ENCODE results near the gene FIBP. TPM values are rescaled to one million over a fixed set of nuclear protein-coding genes. Genes with fewer than 3 reads are reported as not detected.
A peak's percentile ranks its signal among the peaks of the same experiment; 100 is the strongest.

The FIBP gene
- total and polyA plus RNA-seq, 10 of the 15 experiments (the other 5 are each of a cell fraction or from before 2014, with no cell fraction given) = 65.1 to 182 (median 94.6) TPM

DNA sequence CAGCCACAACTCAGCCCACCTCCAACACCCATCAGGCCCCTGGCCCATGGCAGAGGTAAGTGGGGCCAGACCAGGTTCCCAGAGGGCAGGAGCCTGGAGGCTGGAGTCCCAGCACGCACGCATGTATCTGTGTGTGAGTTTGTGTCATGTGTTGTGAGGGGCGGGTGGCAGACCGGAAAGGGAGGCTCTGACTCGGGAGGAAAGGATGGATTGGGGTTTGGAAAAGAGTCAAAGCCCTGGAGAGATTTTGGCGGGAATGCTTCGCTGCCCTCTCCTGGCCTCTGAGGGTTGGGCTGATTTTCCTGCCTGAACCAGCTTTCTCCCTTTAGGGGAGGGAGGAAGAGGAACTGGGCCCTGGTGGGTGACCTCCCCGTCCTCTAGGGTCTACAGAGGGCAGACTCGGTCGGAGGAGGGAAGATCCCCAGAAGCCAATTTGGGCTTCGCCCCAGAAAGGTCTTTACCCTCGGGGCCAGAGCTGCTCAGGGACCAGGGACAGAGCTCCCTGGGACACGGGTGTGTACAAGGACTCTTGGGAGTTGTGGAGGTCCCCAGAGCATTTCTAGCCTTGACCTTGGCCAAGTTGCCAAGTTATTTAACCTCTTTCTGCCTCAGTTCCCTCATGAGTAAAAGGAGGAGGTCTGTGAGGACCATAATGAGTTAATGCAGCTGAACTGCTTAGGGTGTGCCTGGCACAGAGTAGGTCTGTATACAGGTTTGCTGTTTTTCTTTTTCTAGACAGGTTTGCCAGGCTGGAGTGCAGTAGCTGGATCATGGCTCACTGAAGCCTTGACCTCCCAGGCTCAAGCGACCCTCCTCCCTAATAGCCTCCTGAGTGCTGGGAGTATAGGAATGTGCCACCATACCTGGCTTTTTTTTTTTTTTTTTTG lies 23.7 kb upstream of the FIBP start (continued):
- TF ChIP-seq, protein P1, sequence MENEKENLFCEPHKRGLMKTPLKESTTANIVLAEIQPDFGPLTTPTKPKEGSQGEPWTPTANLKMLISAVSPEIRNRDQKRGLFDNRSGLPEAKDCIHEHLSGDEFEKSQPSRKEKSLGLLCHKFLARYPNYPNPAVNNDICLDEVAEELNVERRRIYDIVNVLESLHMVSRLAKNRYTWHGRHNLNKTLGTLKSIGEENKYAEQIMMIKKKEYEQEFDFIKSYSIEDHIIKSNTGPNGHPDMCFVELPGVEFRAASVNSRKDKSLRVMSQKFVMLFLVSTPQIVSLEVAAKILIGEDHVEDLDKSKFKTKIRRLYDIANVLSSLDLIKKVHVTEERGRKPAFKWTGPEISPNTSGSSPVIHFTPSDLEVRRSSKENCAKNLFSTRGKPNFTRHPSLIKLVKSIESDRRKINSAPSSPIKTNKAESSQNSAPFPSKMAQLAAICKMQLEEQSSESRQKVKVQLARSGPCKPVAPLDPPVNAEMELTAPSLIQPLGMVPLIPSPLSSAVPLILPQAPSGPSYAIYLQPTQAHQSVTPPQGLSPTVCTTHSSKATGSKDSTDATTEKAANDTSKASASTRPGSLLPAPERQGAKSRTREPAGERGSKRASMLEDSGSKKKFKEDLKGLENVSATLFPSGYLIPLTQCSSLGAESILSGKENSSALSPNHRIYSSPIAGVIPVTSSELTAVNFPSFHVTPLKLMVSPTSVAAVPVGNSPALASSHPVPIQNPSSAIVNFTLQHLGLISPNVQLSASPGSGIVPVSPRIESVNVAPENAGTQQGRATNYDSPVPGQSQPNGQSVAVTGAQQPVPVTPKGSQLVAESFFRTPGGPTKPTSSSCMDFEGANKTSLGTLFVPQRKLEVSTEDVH (IDR thresholded peaks at IDR 0.05; ENCODE audit: low read depth, partially characterized antibody) = peak; percentile 78
- TF ChIP-seq MEF2B (IDR thresholded peaks at IDR 0.05; ENCODE audit: partially characterized antibody, poor library complexity, severe bottlenecking) = peak; percentile 87
- no peak for TF ChIP-seq POLR2AphosphoS5 (IDR thresholded peaks at IDR 0.05; ENCODE audit: low read length)
- TF ChIP-seq GABPA (IDR thresholded peaks at IDR 0.05; ENCODE audit: low read depth) = no peak
- TF ChIP-seq ESRRA (IDR thresholded peaks at IDR 0.05; ENCODE audit: low read length) = 0 out of 2 replicates have a peak, but pooled peaks have one; percentile 37
- TF ChIP-seq IKZF1 (conservative IDR thresholded peaks at IDR 0.05) = peak; percentile 64
- TF ChIP-seq, protein P2, sequence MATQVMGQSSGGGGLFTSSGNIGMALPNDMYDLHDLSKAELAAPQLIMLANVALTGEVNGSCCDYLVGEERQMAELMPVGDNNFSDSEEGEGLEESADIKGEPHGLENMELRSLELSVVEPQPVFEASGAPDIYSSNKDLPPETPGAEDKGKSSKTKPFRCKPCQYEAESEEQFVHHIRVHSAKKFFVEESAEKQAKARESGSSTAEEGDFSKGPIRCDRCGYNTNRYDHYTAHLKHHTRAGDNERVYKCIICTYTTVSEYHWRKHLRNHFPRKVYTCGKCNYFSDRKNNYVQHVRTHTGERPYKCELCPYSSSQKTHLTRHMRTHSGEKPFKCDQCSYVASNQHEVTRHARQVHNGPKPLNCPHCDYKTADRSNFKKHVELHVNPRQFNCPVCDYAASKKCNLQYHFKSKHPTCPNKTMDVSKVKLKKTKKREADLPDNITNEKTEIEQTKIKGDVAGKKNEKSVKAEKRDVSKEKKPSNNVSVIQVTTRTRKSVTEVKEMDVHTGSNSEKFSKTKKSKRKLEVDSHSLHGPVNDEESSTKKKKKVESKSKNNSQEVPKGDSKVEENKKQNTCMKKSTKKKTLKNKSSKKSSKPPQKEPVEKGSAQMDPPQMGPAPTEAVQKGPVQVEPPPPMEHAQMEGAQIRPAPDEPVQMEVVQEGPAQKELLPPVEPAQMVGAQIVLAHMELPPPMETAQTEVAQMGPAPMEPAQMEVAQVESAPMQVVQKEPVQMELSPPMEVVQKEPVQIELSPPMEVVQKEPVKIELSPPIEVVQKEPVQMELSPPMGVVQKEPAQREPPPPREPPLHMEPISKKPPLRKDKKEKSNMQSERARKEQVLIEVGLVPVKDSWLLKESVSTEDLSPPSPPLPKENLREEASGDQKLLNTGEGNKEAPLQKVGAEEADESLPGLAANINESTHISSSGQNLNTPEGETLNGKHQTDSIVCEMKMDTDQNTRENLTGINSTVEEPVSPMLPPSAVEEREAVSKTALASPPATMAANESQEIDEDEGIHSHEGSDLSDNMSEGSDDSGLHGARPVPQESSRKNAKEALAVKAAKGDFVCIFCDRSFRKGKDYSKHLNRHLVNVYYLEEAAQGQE (IDR thresholded peaks at IDR 0.05; ENCODE audit: low read depth, low read length) = peak; percentile 12; the same call in 1 of the 2 replicates
- TF ChIP-seq, protein P3, sequence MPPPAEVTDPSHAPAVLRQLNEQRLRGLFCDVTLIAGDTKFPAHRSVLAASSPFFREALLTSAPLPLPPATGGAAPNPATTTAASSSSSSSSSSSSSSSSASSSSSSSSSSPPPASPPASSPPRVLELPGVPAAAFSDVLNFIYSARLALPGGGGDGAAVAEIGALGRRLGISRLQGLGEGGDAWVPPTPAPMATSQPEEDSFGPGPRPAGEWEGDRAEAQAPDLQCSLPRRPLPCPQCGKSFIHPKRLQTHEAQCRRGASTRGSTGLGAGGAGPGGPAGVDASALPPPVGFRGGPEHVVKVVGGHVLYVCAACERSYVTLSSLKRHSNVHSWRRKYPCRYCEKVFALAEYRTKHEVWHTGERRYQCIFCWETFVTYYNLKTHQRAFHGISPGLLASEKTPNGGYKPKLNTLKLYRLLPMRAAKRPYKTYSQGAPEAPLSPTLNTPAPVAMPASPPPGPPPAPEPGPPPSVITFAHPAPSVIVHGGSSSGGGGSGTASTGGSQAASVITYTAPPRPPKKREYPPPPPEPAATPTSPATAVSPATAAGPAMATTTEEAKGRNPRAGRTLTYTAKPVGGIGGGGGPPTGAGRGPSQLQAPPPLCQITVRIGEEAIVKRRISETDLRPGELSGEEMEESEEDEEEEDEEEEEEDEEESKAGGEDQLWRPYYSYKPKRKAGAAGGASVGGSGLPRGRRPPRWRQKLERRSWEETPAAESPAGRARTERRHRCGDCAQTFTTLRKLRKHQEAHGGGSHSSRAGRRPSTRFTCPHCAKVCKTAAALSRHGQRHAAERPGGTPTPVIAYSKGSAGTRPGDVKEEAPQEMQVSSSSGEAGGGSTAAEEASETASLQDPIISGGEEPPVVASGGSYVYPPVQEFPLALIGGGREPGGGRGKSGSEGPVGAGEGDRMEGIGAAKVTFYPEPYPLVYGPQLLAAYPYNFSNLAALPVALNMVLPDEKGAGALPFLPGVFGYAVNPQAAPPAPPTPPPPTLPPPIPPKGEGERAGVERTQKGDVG (CRISPR knock-in tag; IDR thresholded peaks at IDR 0.05) = no peak
- peak; percentile 54 to 58; a peak in 3 of 4 replicates for TF ChIP-seq IKZF2 (IDR thresholded peaks at IDR 0.05)
- peak; percentile 69; the same call in 1 of the 2 replicates for TF ChIP-seq RB1 (IDR thresholded peaks at IDR 0.05; ENCODE audit: borderline replicate concordance)
- no peak for TF ChIP-seq STAT1 (conservative IDR thresholded peaks at IDR 0.05)
- TF ChIP-seq, protein P4, sequence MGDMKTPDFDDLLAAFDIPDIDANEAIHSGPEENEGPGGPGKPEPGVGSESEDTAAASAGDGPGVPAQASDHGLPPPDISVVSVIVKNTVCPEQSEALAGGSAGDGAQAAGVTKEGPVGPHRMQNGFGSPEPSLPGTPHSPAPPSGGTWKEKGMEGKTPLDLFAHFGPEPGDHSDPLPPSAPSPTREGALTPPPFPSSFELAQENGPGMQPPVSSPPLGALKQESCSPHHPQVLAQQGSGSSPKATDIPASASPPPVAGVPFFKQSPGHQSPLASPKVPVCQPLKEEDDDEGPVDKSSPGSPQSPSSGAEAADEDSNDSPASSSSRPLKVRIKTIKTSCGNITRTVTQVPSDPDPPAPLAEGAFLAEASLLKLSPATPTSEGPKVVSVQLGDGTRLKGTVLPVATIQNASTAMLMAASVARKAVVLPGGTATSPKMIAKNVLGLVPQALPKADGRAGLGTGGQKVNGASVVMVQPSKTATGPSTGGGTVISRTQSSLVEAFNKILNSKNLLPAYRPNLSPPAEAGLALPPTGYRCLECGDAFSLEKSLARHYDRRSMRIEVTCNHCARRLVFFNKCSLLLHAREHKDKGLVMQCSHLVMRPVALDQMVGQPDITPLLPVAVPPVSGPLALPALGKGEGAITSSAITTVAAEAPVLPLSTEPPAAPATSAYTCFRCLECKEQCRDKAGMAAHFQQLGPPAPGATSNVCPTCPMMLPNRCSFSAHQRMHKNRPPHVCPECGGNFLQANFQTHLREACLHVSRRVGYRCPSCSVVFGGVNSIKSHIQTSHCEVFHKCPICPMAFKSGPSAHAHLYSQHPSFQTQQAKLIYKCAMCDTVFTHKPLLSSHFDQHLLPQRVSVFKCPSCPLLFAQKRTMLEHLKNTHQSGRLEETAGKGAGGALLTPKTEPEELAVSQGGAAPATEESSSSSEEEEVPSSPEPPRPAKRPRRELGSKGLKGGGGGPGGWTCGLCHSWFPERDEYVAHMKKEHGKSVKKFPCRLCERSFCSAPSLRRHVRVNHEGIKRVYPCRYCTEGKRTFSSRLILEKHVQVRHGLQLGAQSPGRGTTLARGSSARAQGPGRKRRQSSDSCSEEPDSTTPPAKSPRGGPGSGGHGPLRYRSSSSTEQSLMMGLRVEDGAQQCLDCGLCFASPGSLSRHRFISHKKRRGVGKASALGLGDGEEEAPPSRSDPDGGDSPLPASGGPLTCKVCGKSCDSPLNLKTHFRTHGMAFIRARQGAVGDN (IDR thresholded peaks at IDR 0.05) = 0 out of 2 replicates have a peak, but pooled peaks have one; percentile 21

All from GM12878 (cell line).